GM12874 (cell line): ENCODE data around the gene PTPRN2.

Experiments used
- CTCF ChIP-seq: IDR thresholded peaks from 2 replicates; pipeline ENCODE4 v1.5.1; 2011; ENCODE audit warnings: low read depth, mild to moderate bottlenecking, control low read depth, low read length, moderate library complexity; ENCODE audit not compliant: insufficient read depth

Gene PTPRN2

GRCh38 chr7:158410720-158411119 is 176.9 kb downstream of the PTPRN2 start:
- TF ChIP-seq CTCF = no peak

- no peak for TF ChIP-seq CTCF
These were observed 177.8 kb downstream of the PTPRN2 start for GRCh38 chr7:158409816-158410330.

- TF ChIP-seq CTCF = no peak
These were observed 178.5 kb downstream of the PTPRN2 start for GRCh38 chr7:158409120-158409519.

GRCh38 chr7:158408318-158408920 is 179.2 kb downstream of the PTPRN2 start:
- TF ChIP-seq CTCF = no peak

GRCh38 chr7:158407581-158408317 is 179.9 kb downstream of the PTPRN2 start:
- no peak for TF ChIP-seq CTCF

- TF ChIP-seq CTCF = no peak
These were observed 180.8 kb downstream of the PTPRN2 start for GRCh38 chr7:158406801-158407200.

GRCh38 chr7:158406364-158406763 is 181.3 kb downstream of the PTPRN2 start:
- TF ChIP-seq CTCF = no peak
